Osteocyte (in vitro differentiated cells): ENCODE measurements around the gene CNTN5. TPM values are rescaled to one million over a fixed set of nuclear protein-coding genes. Genes with fewer than 3 reads are reported as not detected.

Source experiments
- DNase-seq: peaks from one replicate; pipeline ENCODE4 v3.0.0; 2021; ENCODE audit warnings: mixed read lengths; ENCODE audit not compliant: unreplicated experiment; ENCODE audit errors: extremely low spot score
- H3K27ac Mint-ChIP-seq: one replicate; pipeline ENCODE4 v1.8.0; 2021; ENCODE audit warnings: mild to moderate bottlenecking, mixed read lengths; ENCODE audit not compliant: unreplicated experiment
- H3K27me3 Mint-ChIP-seq: one replicate; pipeline ENCODE4 v1.8.0; 2021; ENCODE audit warnings: mixed read lengths; ENCODE audit not compliant: unreplicated experiment
- H3K36me3 Mint-ChIP-seq: one replicate; pipeline ENCODE4 v1.8.0; 2021; ENCODE audit warnings: mixed read lengths; ENCODE audit not compliant: unreplicated experiment
- H3K4me1 Mint-ChIP-seq: one replicate; pipeline ENCODE4 v1.8.0; 2021; ENCODE audit warnings: mixed read lengths; ENCODE audit not compliant: unreplicated experiment
- H3K4me3 Mint-ChIP-seq: one replicate; pipeline ENCODE4 v1.8.0; 2021; ENCODE audit warnings: mild to moderate bottlenecking, moderate library complexity, mixed read lengths; ENCODE audit not compliant: unreplicated experiment
- H3K9me3 Mint-ChIP-seq: one replicate; pipeline ENCODE4 v1.8.0; 2021; ENCODE audit warnings: mixed read lengths; ENCODE audit not compliant: unreplicated experiment
- CTCF ChIP-seq: fragments of 200-600 bp; sonication (generic); IDR thresholded peaks from 2 replicates; pipeline ENCODE4 v1.5.0; 2021; ENCODE audit warnings: antibody characterized with exemption, mild to moderate bottlenecking, moderate library complexity
- total RNA-seq: library from RNA; stranded (reverse); gene quantifications from 2 replicates; pipeline ENCODE4 v1.2.1, GENCODE V29; 2021

Gene CNTN5
- total RNA-seq, 1 donor from 2014 or later, result 0.30 TPM

- no peaks in the 10 kb centered on the region for H3K36me3 Mint-ChIP-seq
- no peak overlapping the region for H3K27ac Mint-ChIP-seq
- H3K9me3 Mint-ChIP-seq, result peaks cover 15% of the 10 kb centered on the region
- TF ChIP-seq CTCF, result no peak
- H3K27me3 Mint-ChIP-seq, result peaks cover 2% of the 10 kb centered on the region
- no peaks in the 10 kb centered on the region for H3K4me1 Mint-ChIP-seq
- H3K4me3 Mint-ChIP-seq, result no peak overlapping the region
- DNase-seq, result no peak
Observed at GRCh38 chr11:100367892-100368291, 1347.1 kb downstream of the CNTN5 start.

DNA sequence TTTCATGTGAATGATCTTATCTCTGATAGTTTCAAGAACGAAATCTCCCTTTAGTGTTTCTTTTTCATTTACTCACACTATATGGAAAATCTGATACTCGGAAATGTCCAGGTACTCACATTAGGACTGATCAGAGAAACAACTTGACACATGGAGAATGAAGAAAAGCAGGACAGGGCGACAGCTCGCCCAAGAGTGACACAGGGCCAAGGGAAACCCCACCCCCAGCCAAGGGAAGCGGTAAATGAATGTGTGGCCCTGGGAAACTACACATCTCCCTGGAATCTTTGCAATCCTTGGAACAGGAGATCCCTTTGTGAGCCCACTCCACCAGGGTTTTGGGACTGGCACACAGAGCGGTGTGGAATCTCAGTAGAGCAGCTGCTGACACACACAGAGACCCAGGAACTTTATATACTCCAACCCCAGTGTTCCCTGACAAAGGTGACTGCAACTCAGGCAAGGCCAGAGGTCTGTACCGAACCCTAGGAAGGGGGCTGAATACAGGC lies 1362.7 kb downstream of the CNTN5 start:
- no peaks in the 10 kb centered on the region for H3K36me3 Mint-ChIP-seq
- no peaks in the 10 kb centered on the region for H3K27me3 Mint-ChIP-seq
- H3K4me3 Mint-ChIP-seq, result no peak overlapping the region
- H3K27ac Mint-ChIP-seq, result no peak overlapping the region
- DNase-seq, result no peak
- no peak for TF ChIP-seq CTCF
- H3K9me3 Mint-ChIP-seq, result peaks cover 13% of the 10 kb centered on the region
- no peaks in the 10 kb centered on the region for H3K4me1 Mint-ChIP-seq

- TF ChIP-seq CTCF, result no peak
- no peaks in the 10 kb centered on the region for H3K27me3 Mint-ChIP-seq
- H3K9me3 Mint-ChIP-seq, result peaks cover 5% of the 10 kb centered on the region
- H3K27ac Mint-ChIP-seq, result no peak overlapping the region
- no peak overlapping the region for H3K4me3 Mint-ChIP-seq
- no peaks in the 10 kb centered on the region for H3K4me1 Mint-ChIP-seq
- no peaks in the 10 kb centered on the region for H3K36me3 Mint-ChIP-seq
- no peak for DNase-seq
Observed at GRCh38 chr11:100396266-100396665, 1375.5 kb downstream of the CNTN5 start.

DNA sequence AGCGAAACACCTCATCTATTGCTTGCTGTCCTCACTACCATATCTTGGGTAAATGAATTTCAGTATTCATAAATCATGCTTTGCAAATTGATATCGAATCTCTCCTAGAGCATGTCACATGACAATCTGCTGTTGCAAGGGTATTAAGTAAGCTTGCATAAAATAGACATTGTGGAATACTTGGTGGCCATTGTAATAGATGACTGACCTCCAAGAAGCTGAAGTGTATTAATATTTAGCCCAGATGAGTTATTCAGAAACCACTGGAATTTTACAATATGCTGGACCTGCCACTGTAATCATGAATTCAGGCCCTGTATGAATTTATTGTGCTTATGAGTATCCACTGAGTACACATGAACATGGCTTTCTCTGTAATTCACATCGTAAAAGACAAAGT lies 1376.7 kb downstream of the CNTN5 start:
- TF ChIP-seq CTCF, result no peak
- Mint-ChIP-seq H3K36me3 (no peaks in the 10 kb centered on the region), H3K9me3 (peaks cover 12% of the 10 kb centered on the region), H3K27me3 (no peaks in the 10 kb centered on the region), H3K4me3 (no peak overlapping the region), H3K27ac (no peak overlapping the region), H3K4me1 (no peaks in the 10 kb centered on the region)
- DNase-seq, result no peak

DNA sequence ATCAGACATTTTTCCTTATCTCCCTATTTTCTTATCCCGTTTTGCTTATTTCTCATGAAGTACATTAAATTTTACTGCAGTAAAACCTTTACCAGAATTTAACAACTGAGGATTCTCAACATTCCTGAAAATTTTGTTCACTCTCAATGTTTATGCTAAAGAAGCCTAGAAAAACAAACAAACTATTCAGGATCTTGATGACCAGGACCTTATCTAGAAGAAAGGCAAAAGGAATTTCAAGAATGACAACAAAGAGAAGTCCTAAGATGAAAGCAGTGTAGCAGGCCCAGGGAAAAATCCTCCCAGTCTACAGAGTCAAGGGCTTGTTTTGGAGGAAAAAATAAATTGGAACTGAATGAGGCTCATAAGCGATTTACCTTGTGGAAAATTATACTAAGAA lies 1383.1 kb downstream of the CNTN5 start:
- Mint-ChIP-seq H3K9me3 (peaks cover 23% of the 10 kb centered on the region), H3K27ac (no peak overlapping the region), H3K27me3 (no peaks in the 10 kb centered on the region), H3K4me3 (no peak overlapping the region), H3K4me1 (peaks cover 5% of the 10 kb centered on the region), H3K36me3 (no peaks in the 10 kb centered on the region)
- DNase-seq, result no peak
- TF ChIP-seq CTCF, result no peak
